Activated naive CD8-positive, alpha-beta T cell treated with anti-CD3 and anti-CD28 coated beads for 36 hours (primary cell): ENCODE measurements around the gene CEP55. TPM values are rescaled to one million over a fixed set of nuclear protein-coding genes. Genes with fewer than 3 reads are reported as not detected.

Experiments
- DNase-seq: peaks from one replicate; pipeline ENCODE4 v3.0.0; 2021
- H3K27ac Mint-ChIP-seq: one replicate; pipeline ENCODE4 v1.8.0; 2022; ENCODE audit warnings: mild to moderate bottlenecking, moderate library complexity, mixed read lengths
- H3K27me3 Mint-ChIP-seq: one replicate; pipeline ENCODE4 v1.8.0; 2022; ENCODE audit warnings: mild to moderate bottlenecking, mixed read lengths
- H3K36me3 Mint-ChIP-seq: one replicate; pipeline ENCODE4 v1.8.0; 2021; ENCODE audit warnings: mild to moderate bottlenecking, mixed read lengths
- H3K4me1 Mint-ChIP-seq: one replicate; pipeline ENCODE4 v1.8.0; 2021; ENCODE audit warnings: mixed read lengths
- H3K4me3 Mint-ChIP-seq: one replicate; pipeline ENCODE4 v1.8.0; 2022; ENCODE audit warnings: mild to moderate bottlenecking, moderate library complexity, mixed read lengths
- H3K9me3 Mint-ChIP-seq: one replicate; pipeline ENCODE4 v1.8.0; 2022; ENCODE audit warnings: mixed read lengths
- total RNA-seq, 2 experiments: library from RNA; stranded (reverse); gene quantifications; one replicate each; pipeline ENCODE4 v1.2.3, GENCODE V29; 2021

CEP55 gene
- total RNA-seq, 2 experiments from 2014 or later: 47.6 to 52.0 TPM

- no peak overlapping the region for H3K4me3 Mint-ChIP-seq
- no peak overlapping the region for H3K27ac Mint-ChIP-seq
- H3K4me1 Mint-ChIP-seq: no peaks in the 10 kb centered on the region
- H3K9me3 Mint-ChIP-seq: no peaks in the 10 kb centered on the region
- H3K36me3 Mint-ChIP-seq: no peaks in the 10 kb centered on the region
- DNase-seq: peak; percentile 38
- H3K27me3 Mint-ChIP-seq: peaks cover 12% of the 10 kb centered on the region
Observed at GRCh38 chr10:93554760-93555432, 58.5 kb downstream of the CEP55 start.

GRCh38 chr10:93559490-93559889, 63.1 kb downstream of the CEP55 start:
- Mint-ChIP-seq H3K9me3 (no peaks in the 10 kb centered on the region), H3K27me3 (peaks cover 12% of the 10 kb centered on the region), H3K36me3 (no peaks in the 10 kb centered on the region), H3K27ac (no peak overlapping the region), H3K4me1 (no peaks in the 10 kb centered on the region), H3K4me3 (no peak overlapping the region)
- no peak for DNase-seq

GRCh38 chr10:93560541-93560940, 64.1 kb downstream of the CEP55 start:
- no peak for DNase-seq
- Mint-ChIP-seq H3K4me3 (no peak overlapping the region), H3K9me3 (no peaks in the 10 kb centered on the region), H3K27me3 (peaks cover 12% of the 10 kb centered on the region), H3K4me1 (no peaks in the 10 kb centered on the region), H3K27ac (no peak overlapping the region), H3K36me3 (no peaks in the 10 kb centered on the region)

- Mint-ChIP-seq H3K36me3 (no peaks in the 10 kb centered on the region), H3K9me3 (no peaks in the 10 kb centered on the region), H3K27me3 (peaks cover 50% of the 10 kb centered on the region), H3K4me1 (peaks cover 6% of the 10 kb centered on the region), H3K4me3 (no peak overlapping the region), H3K27ac (no peak overlapping the region)
- DNase-seq: no peak
Observed at GRCh38 chr10:93565446-93565845, 69.0 kb downstream of the CEP55 start.

GRCh38 chr10:93566435-93567276, 70.2 kb downstream of the CEP55 start, which contains the start of gene FFAR4:
Gene FFAR4 (plus strand): TSS chr10:93566665. CDS start chr10:93566721, 56 bp downstream.
- Mint-ChIP-seq H3K9me3 (no peaks in the 10 kb centered on the region), H3K4me3 (no peak within 1 kb of the TSS), H3K4me1 (peaks cover 6% of the 10 kb centered on the region), H3K36me3 (no peaks in the 10 kb centered on the region), H3K27me3 (peaks cover 55% of the 10 kb centered on the region), H3K27ac (no peak within 1 kb of the TSS)
- DNase-seq: no peak

- H3K4me1 Mint-ChIP-seq: peaks cover 6% of the 10 kb centered on the region
- H3K27me3 Mint-ChIP-seq: peaks cover 61% of the 10 kb centered on the region
- DNase-seq: no peak
- no peaks in the 10 kb centered on the region for H3K9me3 Mint-ChIP-seq
- no peak overlapping the region for H3K4me3 Mint-ChIP-seq
- H3K36me3 Mint-ChIP-seq: no peaks in the 10 kb centered on the region
- no peak overlapping the region for H3K27ac Mint-ChIP-seq
Observed at GRCh38 chr10:93567277-93568104, 71.1 kb downstream of the CEP55 start.

GRCh38 chr10:93568105-93568390, 71.6 kb downstream of the CEP55 start:
- Mint-ChIP-seq H3K9me3 (no peaks in the 10 kb centered on the region), H3K27me3 (peaks cover 64% of the 10 kb centered on the region), H3K4me1 (peaks cover 6% of the 10 kb centered on the region), H3K4me3 (no peak overlapping the region), H3K36me3 (no peaks in the 10 kb centered on the region), H3K27ac (no peak overlapping the region)
- no peak for DNase-seq

GRCh38 chr10:93570383-93570782, 74.0 kb downstream of the CEP55 start:
- Mint-ChIP-seq H3K27me3 (peaks cover 57% of the 10 kb centered on the region), H3K36me3 (no peaks in the 10 kb centered on the region)

GRCh38 chr10:93572606-93573005, 76.2 kb downstream of the CEP55 start:
- no peak overlapping the region for H3K4me3 Mint-ChIP-seq
- no peak for DNase-seq
- no peak overlapping the region for H3K27ac Mint-ChIP-seq
- H3K9me3 Mint-ChIP-seq: no peaks in the 10 kb centered on the region
- no peaks in the 10 kb centered on the region for H3K36me3 Mint-ChIP-seq
- peaks cover 37% of the 10 kb centered on the region for H3K27me3 Mint-ChIP-seq
- peaks cover 5% of the 10 kb centered on the region for H3K4me1 Mint-ChIP-seq

More at GRCh38 chr10:93570383-93570782, 74.0 kb downstream of the CEP55 start:
- Mint-ChIP-seq H3K4me1 (peaks cover 10% of the 10 kb centered on the region), H3K27ac (no peak overlapping the region), H3K4me3 (no peak overlapping the region), H3K9me3 (no peaks in the 10 kb centered on the region)
- no peak for DNase-seq

- Mint-ChIP-seq H3K4me3 (no peak overlapping the region), H3K4me1 (peaks cover 5% of the 10 kb centered on the region), H3K36me3 (no peaks in the 10 kb centered on the region), H3K9me3 (no peaks in the 10 kb centered on the region), H3K27me3 (peaks cover 30% of the 10 kb centered on the region), H3K27ac (no peak overlapping the region)
- DNase-seq: no peak
Observed at GRCh38 chr10:93573051-93573909, 76.9 kb downstream of the CEP55 start.

- H3K27me3 Mint-ChIP-seq: peaks cover 24% of the 10 kb centered on the region
- H3K9me3 Mint-ChIP-seq: no peaks in the 10 kb centered on the region
- H3K36me3 Mint-ChIP-seq: no peaks in the 10 kb centered on the region
- H3K27ac Mint-ChIP-seq: no peak overlapping the region
- H3K4me3 Mint-ChIP-seq: no peak overlapping the region
- H3K4me1 Mint-ChIP-seq: peaks cover 5% of the 10 kb centered on the region
- DNase-seq: no peak
Observed at GRCh38 chr10:93573924-93574323, 77.5 kb downstream of the CEP55 start.

- Mint-ChIP-seq H3K36me3 (no peaks in the 10 kb centered on the region), H3K4me1 (peaks cover 5% of the 10 kb centered on the region), H3K9me3 (peaks cover 3% of the 10 kb centered on the region), H3K27me3 (peaks cover 15% of the 10 kb centered on the region), H3K4me3 (no peak overlapping the region), H3K27ac (no peak overlapping the region)
- DNase-seq: no peak
Observed at GRCh38 chr10:93576888-93577287, 80.5 kb downstream of the CEP55 start.

GRCh38 chr10:93577565-93577964, 81.2 kb downstream of the CEP55 start:
- no peak overlapping the region for H3K4me3 Mint-ChIP-seq
- H3K4me1 Mint-ChIP-seq: peaks cover 5% of the 10 kb centered on the region
- H3K36me3 Mint-ChIP-seq: no peaks in the 10 kb centered on the region
- H3K9me3 Mint-ChIP-seq: peaks cover 3% of the 10 kb centered on the region
- H3K27me3 Mint-ChIP-seq: peaks cover 8% of the 10 kb centered on the region
- H3K27ac Mint-ChIP-seq: no peak overlapping the region
- DNase-seq: no peak
